Breast epithelium (tissue), 3 donors: ENCODE measurements around the gene IL5RA.

Source experiments
- CTCF ChIP-seq, 3 donors: fragments of 450-650 bp; IDR thresholded peaks; one replicate each; pipeline ENCODE4 v1.5.1; 2016 to 2017; ENCODE audit warnings: antibody characterized with exemption in 3 of 3, mild to moderate bottlenecking in 3 of 3, moderate library complexity in 3 of 3
- POLR2A ChIP-seq: fragments of 450-650 bp; IDR thresholded peaks from one replicate; pipeline ENCODE4 v1.6.1; 2016; ENCODE audit warnings: antibody characterized with exemption, mild to moderate bottlenecking, moderate library complexity

- TF ChIP-seq CTCF (IDR thresholded peaks at IDR 0.05), result no peak
- no peak for TF ChIP-seq POLR2A
These were observed 39.4 kb upstream of the IL5RA start for GRCh38 chr3:3149560-3149959.
